Measurements from ENCODE around the gene SMYD3. TPM values are rescaled to one million over a fixed set of nuclear protein-coding genes. Genes with fewer than 3 reads are reported as not detected.

Gene SMYD3
- total RNA-seq, 2 donors from 2014 or later: 15.8 to 21.8 TPM

DNA sequence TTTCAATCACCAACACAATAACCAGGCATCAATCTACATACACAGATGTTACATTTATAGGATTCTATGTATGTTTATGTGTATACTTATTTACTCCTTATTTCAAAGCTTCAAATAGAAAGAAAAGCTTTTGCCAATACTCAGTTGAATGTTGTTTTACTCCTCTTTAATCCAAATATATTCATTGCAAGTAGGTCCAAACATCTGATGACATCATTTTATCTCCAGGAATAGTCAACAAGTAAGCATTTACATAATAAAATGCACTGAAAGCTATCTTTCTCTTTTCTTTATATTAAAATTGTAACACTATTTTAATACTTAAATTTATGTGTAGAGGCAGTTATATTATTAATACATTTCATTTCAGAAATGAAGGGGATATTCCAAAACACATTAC, 380.5 kb downstream of the SMYD3 start:
- ATAC-seq (no peak), DNase-seq (no peak)
- intact Hi-C loops (cut with DNase I, micrococcal nuclease): no loop called here

DNA sequence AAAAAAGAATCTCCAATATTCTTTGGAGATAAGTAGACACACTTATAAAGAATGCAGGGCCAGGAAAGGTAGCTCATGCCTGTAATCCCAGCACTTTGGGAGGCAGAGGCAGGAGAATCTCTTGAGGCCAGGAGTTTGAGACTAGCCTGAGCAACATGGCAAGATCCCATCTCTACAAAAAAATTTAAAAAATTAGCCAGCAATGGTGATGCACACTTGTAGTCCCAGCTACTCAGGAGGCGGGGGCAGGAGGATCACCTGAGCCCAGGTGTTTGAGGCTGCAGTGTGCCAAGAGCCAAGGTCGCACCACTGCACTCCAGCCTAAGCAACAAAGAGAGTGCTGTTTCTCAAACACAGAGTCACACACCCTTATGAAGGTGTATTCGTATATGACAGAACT, 385.0 kb downstream of the SMYD3 start:
- intact Hi-C loops (cut with DNase I, micrococcal nuclease): no loop called here
- DNase-seq: no peak
- ATAC-seq: no peak

DNA sequence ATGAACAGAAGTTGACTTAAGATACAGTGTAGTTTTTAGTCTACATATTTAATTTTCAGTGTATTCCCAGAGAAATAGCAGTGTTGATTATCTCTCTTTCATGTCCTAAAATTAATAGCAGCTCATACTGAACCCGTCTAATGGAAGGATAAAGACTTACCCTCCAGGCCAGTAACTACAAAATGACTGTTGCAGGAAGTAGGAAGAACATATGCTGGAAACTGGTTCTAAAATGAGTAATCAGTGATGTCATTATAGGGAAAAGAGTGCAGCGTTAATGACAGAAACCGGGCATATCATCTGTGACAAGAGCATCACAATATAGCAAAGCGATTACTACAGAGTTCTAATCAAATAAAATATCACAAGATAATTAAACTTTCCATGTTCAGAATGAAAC, 385.5 kb downstream of the SMYD3 start:
- ATAC-seq: no peak
- DNase-seq: no peak
- intact Hi-C loops (cut with DNase I, micrococcal nuclease): no loop called here

- intact Hi-C loops (cut with DNase I, micrococcal nuclease): no loop called here
- peak in 1 of 2 donors; percentile 7 for DNase-seq
- peak; percentile 78 for ATAC-seq
Observed at GRCh38 chr1:246117066-246117791, 389.9 kb downstream of the SMYD3 start.

- DNase-seq (no peak), ATAC-seq (no peak)
- intact Hi-C loops (cut with DNase I, micrococcal nuclease): no loop called here
Observed at GRCh38 chr1:246114369-246114768, 392.7 kb downstream of the SMYD3 start.

- peak; percentile 28 for ATAC-seq
- intact Hi-C loops (cut with DNase I, micrococcal nuclease): no loop called here
- no peak for DNase-seq
Observed at GRCh38 chr1:246113555-246114095, 393.5 kb downstream of the SMYD3 start.

DNA sequence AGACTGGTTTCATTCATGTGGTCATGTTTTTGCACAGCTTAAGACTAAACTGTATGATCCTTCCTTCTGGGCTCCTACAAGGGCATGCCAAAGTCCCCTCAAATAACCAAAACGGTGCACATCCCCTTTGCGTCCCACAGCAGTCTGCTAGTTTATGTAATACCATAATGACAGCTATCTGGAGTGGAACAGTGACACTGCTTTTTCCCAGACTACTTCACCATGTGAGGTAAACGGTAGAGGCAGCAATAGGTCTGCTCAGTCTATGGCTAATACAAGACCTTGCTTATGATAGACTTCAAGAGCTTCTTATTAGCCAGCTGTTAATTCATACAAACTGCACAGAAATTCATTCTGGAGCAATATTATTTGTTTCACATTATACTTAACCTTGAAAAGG, 395.5 kb downstream of the SMYD3 start:
- no peak for ATAC-seq
- intact Hi-C loops (cut with DNase I, micrococcal nuclease): no loop called here

GRCh38 chr1:246110343-246111219, 396.5 kb downstream of the SMYD3 start:
- DNase-seq (peak; percentile 33 to 61), ATAC-seq (peak; percentile 73)
- intact Hi-C loops (cut with DNase I, micrococcal nuclease): no loop called here

More for the DNA sequence above, 395.5 kb downstream of the SMYD3 start:
- no peak for DNase-seq

- no peak for DNase-seq
- ATAC-seq: peak; percentile 82
- intact Hi-C loops (cut with DNase I, micrococcal nuclease): no loop called here
Observed at GRCh38 chr1:246108278-246108925, 398.7 kb downstream of the SMYD3 start.

DNA sequence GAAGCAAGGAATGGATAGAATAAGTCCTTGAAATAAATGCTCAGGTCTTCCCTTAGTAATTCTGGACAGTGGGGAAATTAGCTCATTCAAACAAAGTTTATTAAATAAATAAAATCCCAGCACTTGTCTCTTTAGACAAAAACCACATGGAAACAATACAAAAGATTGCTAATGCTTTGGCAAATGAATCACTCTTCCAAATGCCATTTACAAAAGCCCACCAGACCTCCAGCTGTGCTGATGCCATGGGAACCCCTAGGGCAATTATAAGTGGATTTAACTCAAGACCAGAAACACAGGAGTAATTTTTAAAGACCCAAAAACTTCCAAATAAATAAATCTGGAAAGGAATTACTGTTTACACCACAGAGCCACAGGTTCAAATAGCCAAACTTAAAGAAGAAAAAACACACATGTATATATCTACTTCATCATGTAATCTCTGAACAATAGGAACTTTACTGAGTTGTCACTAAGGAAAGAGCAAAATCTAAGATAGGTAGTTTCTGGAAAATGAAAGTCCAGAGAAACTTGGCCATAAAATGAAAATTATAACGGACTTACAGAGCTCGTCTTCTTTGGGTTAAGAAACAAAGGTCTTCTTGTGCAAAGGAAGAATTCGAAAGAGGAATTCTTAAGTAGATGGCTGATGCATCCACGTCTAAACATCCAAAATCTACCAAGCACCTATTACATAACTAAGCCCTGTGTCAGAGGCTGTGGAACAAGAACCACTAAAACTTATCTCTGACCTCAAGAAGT, 399.4 kb downstream of the SMYD3 start:
- intact Hi-C loops (cut with DNase I, micrococcal nuclease): no loop called here
- ATAC-seq: no peak
- no peak for DNase-seq

DNA sequence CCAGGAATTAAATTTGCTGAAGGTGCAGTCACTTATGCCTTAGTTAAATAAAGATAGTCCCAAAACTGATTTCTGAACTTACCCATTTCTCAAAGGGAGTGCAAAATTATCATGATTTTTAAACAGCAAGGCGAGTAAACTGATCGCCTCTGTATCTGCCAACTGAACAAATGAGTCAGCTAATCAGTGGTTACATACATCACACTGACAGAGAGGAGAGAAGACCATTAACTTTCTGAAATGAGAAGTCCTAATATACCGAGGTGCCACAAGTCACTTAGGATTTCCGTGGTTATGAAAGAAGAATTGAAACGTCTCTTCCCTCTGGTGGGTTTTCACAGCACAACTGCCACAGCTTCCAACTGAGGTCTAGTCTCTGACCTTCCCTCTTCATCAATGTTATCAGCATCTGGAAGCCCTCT, 400.7 kb downstream of the SMYD3 start:
- DNase-seq (no peak), ATAC-seq (no peak)
- intact Hi-C loops (cut with DNase I, micrococcal nuclease): no loop called here

- DNase-seq: no peak
- intact Hi-C loops (cut with DNase I, micrococcal nuclease): no loop called here
- no peak for ATAC-seq
Observed at GRCh38 chr1:246104927-246105326, 402.2 kb downstream of the SMYD3 start.

GRCh38 chr1:246099570-246099969, 407.5 kb downstream of the SMYD3 start:
- no peak for ATAC-seq
- no peak for DNase-seq
- intact Hi-C loops (cut with DNase I, micrococcal nuclease): no loop called here

GRCh38 chr1:246096356-246096755, 410.7 kb downstream of the SMYD3 start:
- intact Hi-C loops (cut with DNase I, micrococcal nuclease): no loop called here
- ATAC-seq: no peak
- DNase-seq: no peak

- DNase-seq (no peak), ATAC-seq (no peak)
- intact Hi-C loops (cut with DNase I, micrococcal nuclease): no loop called here
Observed at GRCh38 chr1:246095443-246095842, 411.6 kb downstream of the SMYD3 start.

DNA sequence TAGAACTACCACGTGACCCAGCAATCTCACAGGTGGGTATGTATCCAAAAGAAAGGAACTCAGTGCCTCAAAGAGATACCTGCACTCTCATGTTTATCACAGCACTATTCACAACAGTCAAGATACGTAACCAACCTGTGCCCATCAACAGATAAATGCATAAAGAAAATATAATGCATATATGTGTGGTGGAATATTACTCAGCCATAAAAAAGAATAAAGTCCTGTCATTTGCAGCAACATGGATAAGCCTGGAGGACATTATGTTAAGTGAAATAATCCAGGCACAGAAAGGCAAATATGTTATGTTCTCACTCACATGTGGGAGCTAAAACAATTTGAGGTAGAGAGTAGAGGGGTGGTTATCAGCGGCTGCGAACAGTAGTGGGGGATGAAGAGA, 413.8 kb downstream of the SMYD3 start:
- intact Hi-C loops (cut with DNase I, micrococcal nuclease): no loop called here
- no peak for DNase-seq
- no peak for ATAC-seq

- intact Hi-C loops (cut with DNase I, micrococcal nuclease): no loop called here
- DNase-seq (no peak), ATAC-seq (no peak)
Observed at GRCh38 chr1:246092136-246092535, 414.9 kb downstream of the SMYD3 start.

- intact Hi-C loops (cut with DNase I, micrococcal nuclease): no loop called here
- DNase-seq (no peak), ATAC-seq (no peak)
Observed at GRCh38 chr1:246091477-246091876, 415.6 kb downstream of the SMYD3 start.

DNA sequence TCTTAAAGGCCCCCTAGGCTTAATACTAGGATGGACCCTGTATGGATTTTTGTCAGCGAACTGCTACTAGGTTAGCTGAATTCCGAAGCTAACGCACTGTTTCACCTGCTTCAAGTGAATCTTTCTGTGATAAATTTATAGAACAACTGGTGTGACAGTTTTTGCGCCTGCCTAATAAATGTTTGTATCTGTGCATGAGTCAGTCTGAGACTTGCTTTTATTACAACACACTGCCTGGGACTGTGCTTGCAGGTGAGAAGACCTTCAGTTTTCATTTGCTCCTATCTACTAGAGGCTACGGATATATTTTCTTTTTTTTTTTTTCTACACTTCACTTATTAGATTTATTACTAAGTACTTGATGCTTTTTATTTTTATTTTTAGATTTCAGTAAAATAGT, 420.9 kb downstream of the SMYD3 start:
- intact Hi-C loops (cut with DNase I, micrococcal nuclease): no loop called here
- ATAC-seq: no peak
- no peak for DNase-seq

Measured in left colon (tissue), 2 donors.